ENCODE data around the gene SOCS1. TPM values are rescaled to one million over a fixed set of nuclear protein-coding genes. Genes with fewer than 3 reads are reported as not detected.

SOCS1 gene
- total RNA-seq, 2 donors from 2014 or later: 16.9 to 22.6 TPM

Other genes with a start within 250 kb of the SOCS1 start
- not detected for gene TNP2, start 13.1 kb upstream of the SOCS1 start, total RNA-seq
- not detected for gene PRM3, start 17.4 kb upstream of the SOCS1 start, total RNA-seq
- gene PRM2, start 20.3 kb upstream of the SOCS1 start, total RNA-seq: not detected
- not detected for gene PRM1, start 25.1 kb upstream of the SOCS1 start, total RNA-seq
- under 1 TPM in 1 of 2 donors, not detected in 1; 0.49 TPM for gene RMI2, start 89.3 kb upstream of the SOCS1 start, total RNA-seq